GM18498 (cell line): ENCODE data around the gene FBXL4.
"Not testable (repeated sequence)": the region's sequence is repeated elsewhere in the genome, so short reads cannot be mapped to it uniquely, and the experiment has no call there.

Experiments
- ATAC-seq: cut with Tn5 transposase; IDR thresholded peaks from one replicate; pipeline ENCODE4 v1.9.1; 2021; ENCODE audit warnings: mild to moderate bottlenecking, moderate library complexity; ENCODE audit not compliant: unreplicated experiment

Gene FBXL4

DNA sequence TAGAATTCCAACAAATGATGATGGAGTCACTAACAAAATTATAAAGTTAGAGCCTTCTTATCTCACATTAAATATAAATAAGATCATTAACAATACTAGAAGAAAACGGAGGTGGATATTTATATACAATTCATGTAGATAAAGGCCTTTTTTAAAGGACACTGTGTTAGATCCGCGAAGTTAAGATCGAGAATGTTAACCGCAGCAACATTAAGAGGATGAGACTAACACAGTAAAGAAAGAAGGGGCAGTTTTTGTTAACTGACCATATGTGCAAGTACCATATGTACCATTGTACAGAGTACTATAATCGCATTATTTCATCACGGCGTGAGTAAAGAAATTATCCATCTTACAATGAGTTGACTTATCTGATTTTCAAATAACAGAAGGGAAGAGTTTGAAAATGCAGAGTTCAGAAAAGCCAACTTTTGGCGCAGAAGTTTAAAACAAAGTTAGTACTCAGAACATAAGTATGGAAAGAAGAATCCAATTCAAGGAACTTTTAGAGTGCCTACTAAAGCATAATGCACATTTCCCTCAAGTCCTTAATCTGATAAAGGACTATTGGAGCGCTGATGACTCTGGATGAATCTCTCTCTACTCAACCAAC, 1.4 kb downstream of the FBXL4 start:
- ATAC-seq = no peak

GRCh38 chr6:98945311-98946115, 2.2 kb downstream of the FBXL4 start:
- no peak for ATAC-seq

DNA sequence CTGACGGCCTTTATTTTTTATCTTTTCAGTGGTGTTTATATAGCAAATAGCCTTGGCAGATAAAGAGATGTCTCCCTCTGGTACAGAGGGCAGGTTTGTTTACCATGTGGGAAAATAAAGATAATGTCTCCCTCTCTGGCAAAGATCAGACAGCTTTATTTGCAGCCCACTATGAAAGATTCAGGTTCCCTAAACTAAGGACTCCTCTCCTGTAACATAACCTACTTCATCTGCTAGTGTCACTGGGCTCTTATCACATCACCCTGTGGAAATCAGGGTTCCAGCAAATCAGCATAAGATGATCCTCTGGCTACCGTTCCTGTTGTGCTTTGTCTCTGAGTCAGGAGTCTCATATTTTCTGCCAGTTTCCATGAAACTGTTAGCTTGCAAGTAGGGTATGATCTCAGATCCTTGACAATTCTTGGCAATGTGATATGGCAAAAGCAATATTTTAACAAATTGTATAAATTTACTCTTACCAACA, 3.1 kb downstream of the FBXL4 start:
- no peak for ATAC-seq

GRCh38 chr6:98944168-98944567, 3.6 kb downstream of the FBXL4 start:
- ATAC-seq = no peak

GRCh38 chr6:98942263-98942803, 5.4 kb downstream of the FBXL4 start:
- no peak for ATAC-seq

GRCh38 chr6:98941319-98941718, 6.4 kb downstream of the FBXL4 start:
- no peak for ATAC-seq

- ATAC-seq = no peak
Measured at GRCh38 chr6:98937351-98937750, 10.4 kb downstream of the FBXL4 start.

DNA sequence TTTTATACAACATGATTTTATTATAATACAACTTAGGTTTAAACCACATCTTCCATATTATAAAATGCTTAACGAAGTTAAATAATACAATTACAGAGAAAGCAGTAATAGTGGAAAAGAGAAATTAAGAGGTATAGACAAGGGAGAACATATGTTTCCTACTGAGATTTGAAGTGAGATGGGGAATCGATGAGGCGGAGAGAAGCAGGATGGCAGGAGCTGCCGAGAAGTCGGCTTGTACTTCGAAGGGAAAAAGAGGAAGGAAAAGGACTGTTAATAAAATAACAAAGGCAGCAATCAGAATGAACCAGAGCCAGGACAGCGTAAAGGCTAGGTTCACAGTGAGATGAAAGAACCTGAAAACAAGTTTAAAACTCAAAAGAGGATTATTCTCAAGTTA, 15.4 kb downstream of the FBXL4 start:
- no peak for ATAC-seq

GRCh38 chr6:98931696-98932095, 16.1 kb downstream of the FBXL4 start:
- no peak for ATAC-seq

DNA sequence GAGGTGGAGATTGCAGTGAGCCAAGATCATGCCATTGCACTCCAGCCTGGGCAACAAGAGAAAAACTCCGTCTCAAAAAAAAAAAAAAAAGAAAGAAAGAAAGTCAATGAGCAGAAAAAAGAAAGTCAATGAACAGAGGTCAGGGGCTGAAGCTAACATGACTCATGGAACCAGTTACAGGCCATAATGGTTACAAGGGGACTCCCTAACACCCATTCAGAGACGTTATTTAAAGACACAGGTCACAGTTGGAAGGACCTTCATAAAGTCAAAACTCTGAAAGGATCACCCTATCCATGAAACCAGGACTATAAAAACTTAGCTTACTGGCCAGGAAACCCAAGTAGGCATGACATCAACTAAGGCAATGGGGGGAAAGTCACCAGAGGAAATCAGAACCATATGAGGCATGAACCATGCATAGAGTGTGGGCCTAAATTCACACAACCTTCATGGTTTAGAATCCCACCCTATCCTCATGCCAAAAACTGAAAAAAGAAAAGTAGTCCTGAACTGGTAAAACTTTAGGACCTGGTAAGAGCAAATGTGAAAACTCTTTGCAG, 18.2 kb downstream of the FBXL4 start:
- no peak for ATAC-seq

GRCh38 chr6:98928688-98929087, 19.1 kb downstream of the FBXL4 start:
- no peak for ATAC-seq

DNA sequence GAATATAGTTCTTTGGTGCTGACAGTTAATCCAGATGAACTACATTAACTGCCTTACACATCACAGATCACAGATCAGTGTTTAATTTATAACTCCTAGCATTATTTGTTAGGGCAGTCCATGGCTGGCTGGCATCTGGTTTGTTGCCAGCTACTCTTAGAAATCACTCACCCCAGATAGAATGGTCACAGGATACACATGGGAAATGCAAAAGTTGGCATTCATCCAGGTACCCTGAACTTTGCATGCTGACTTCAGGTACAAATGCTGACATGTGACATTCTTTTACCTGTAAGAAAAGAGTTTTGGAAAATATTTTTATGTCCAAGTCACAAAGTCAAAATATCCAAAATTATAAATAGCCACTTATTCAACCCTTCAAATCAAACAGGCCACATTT, 20.2 kb downstream of the FBXL4 start:
- ATAC-seq = no peak

DNA sequence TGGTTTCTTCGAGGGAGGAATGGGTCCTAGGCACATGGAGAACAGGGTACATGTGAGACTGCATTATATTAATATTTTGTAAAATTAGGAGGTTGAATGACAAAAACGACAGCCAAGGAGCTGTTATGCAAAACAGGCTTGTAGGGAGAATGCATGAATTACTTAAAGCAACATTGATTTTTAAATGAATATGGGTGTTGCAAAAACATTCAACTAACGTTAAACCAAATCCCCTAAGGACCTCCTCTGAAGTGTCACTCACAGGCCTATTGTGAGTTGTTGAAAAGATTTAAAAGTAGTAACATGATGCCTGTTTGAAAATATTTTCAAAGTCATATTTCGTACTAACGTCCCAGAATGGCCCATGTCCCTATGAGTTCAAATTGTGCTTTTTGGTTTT, 21.9 kb downstream of the FBXL4 start:
- no peak for ATAC-seq

GRCh38 chr6:98924647-98925046, 23.1 kb downstream of the FBXL4 start:
- no peak for ATAC-seq

- ATAC-seq = peak; percentile 92
Measured at GRCh38 chr6:98920904-98921431, 26.8 kb downstream of the FBXL4 start.

GRCh38 chr6:98910946-98911345, 36.8 kb downstream of the FBXL4 start:
- ATAC-seq = not testable (repeated sequence)

DNA sequence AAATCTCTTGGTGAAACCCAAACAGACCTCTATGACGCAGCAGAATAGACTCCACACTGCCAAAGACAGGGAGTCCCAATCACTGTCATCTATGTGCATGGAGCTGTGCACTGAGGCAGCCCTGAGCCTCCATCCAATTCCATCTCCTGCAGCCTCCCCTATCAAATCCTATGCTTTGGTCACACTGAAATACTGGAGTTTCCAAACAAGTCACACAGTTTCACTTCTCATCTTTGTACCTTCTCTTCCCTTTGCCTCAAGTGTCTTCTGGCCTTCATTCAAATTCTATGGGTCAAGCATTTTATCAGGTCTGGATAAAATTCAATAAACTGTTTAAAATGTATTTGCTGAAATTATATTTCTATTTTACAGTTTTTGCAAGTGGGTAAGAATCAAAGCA, 38.5 kb downstream of the FBXL4 start:
- no peak for ATAC-seq

- not testable (repeated sequence) for ATAC-seq
Measured at GRCh38 chr6:98906342-98906741, 41.4 kb downstream of the FBXL4 start.

DNA sequence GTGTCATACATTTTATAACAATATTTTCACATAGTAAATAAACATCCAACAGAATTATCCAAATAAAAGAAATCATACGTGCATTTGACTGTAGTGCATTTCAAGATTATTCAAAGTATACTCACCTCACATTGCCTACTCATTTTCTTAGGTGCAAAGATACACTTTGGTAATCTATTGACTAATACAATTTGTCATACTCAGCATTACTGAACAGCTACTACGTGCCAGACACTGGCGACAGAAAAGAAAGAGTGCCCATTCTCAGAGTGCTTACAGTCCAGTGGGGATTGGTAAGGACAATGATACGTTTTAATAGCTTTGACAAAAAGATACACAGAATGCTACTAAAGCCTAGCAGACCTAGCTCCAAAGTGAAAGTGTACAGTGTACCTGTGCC, 42.0 kb downstream of the FBXL4 start:
- ATAC-seq = no peak

GRCh38 chr6:98904096-98904495, 43.6 kb downstream of the FBXL4 start:
- no peak for ATAC-seq

DNA sequence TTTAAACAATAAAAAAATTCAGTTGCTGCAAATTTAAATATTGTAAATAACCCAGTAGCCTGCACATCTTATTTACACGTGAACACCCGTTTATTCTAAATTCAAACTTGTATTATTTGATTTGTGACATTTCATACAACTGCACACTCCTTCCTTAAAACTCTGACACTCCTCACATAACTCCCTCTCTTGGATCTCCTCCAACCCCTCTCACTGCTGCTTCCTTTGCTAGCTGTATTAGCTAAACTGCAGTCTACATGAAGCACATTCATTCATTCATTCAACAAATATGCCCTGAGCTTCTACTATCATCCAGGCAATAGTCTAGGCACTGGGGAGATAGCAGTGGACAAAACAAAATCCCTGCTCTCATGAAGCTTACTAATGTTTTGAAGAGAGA, 47.0 kb downstream of the FBXL4 start:
- ATAC-seq = no peak

DNA sequence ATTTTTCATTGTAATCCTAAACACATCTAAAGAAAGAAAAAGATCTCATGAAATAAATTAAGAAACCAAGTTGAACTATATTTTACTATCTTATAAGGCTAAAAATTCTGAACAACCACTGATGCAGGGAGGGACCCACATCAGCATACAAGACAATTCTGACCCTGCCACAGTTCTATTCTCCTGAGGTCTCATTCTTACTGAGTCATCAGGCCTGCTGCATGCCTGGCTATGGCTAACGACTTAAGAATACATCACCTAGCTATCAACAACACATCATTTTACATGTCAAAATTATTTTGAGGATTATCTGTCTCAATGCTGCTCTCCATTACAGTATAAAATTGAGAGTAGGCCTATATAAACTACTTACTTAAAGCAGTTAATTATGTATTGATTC, 52.9 kb downstream of the FBXL4 start:
- no peak for ATAC-seq
